SK-N-SH (cell line): ENCODE data around the gene SLC25A33. TPM values are rescaled to one million over a fixed set of nuclear protein-coding genes. Genes with fewer than 3 reads are reported as not detected.

Source experiments
- CTCF ChIA-PET: fragments of 300-600, 350-600 bp; formaldehyde crosslinking; extraction: SDS; loops from one replicate; lab custom pipeline; 2021; lab: Yijun Ruan, JAX
- POLR2A ChIA-PET: fragments of 350-600 bp; sonication (Branson Sonifier 250); formaldehyde crosslinking; extraction: SDS; loops from one replicate; lab custom pipeline; 2020; ENCODE audit warnings: antibody characterized with exemption, inconsistent platforms; lab: Yijun Ruan, JAX
- DNase-seq: peaks from one replicate; pipeline ENCODE4 v3.0.0; 2012
- H2AFZ ChIP-seq: fragments of 200-600 bp; sonication (generic); 2 replicates; pipeline ENCODE4 v1.8.1; 2016; ENCODE audit warnings: antibody characterized with exemption, mild to moderate bottlenecking, low read depth
- H3F3A ChIP-seq: fragments of 200-600 bp; sonication (generic); replicated peaks from 2 replicates; pipeline ENCODE3; 2016; ENCODE audit warnings: antibody characterized with exemption, mild to moderate bottlenecking; ENCODE audit not compliant: insufficient read depth
- H3K27ac ChIP-seq, 2 experiments: fragments of 200-500 bp in 1 of 2; fragments of 200-600 bp in 1 of 2; sonication (Bioruptor generic) in 1 of 2; sonication (generic), shearing (Covaris generic) in 1 of 2; 2 replicates each; pipeline versions ENCODE4 v1.5.1 to v1.6.1; 2014 to 2016; ENCODE audit warnings: low read depth in 2 of 2, inconsistent platforms in 1 of 2, low read length in 1 of 2, mild to moderate bottlenecking in 1 of 2, mixed read lengths in 1 of 2
- H3K27me3 ChIP-seq: fragments of 200-600 bp; sonication (generic), shearing (Covaris generic); 2 replicates; pipeline ENCODE4 v1.6.1; 2016; ENCODE audit warnings: mixed run types; ENCODE audit not compliant: insufficient read depth
- H3K36me3 ChIP-seq, 2 experiments: fragments of 200-500 bp in 1 of 2; fragments of 200-600 bp in 1 of 2; sonication (Bioruptor generic) in 1 of 2; sonication (generic) in 1 of 2; replicated peaks in 1 of 2; 2 replicates each; pipeline versions ENCODE3 to v1.5.1; 2014 to 2016; ENCODE audit warnings: low read length in 1 of 2, mild to moderate bottlenecking in 1 of 2; ENCODE audit not compliant: insufficient read depth in 2 of 2, control insufficient read depth in 1 of 2
- H3K4me1 ChIP-seq, 2 experiments: fragments of 200-500 bp in 1 of 2; fragments of 200-600 bp in 1 of 2; sonication (Bioruptor generic) in 1 of 2; sonication (generic), shearing (Covaris generic) in 1 of 2; 2 replicates each; pipeline versions ENCODE4 v1.5.1 to v1.6.1; 2014 to 2016; ENCODE audit warnings: low read depth in 1 of 2, low read length in 1 of 2, mixed run types in 1 of 2; ENCODE audit not compliant: insufficient read depth in 2 of 2, control insufficient read depth in 1 of 2
- H3K4me2 ChIP-seq: fragments of 200-600 bp; sonication (generic), shearing (Covaris generic); 2 replicates; pipeline ENCODE4 v1.6.1; 2017; ENCODE audit warnings: mixed run types
- H3K4me3 ChIP-seq, 2 experiments: fragments of 200-500 bp in 1 of 2; fragments of 200-600 bp in 1 of 2; sonication (Bioruptor generic) in 1 of 2; sonication (generic), shearing (Covaris generic) in 1 of 2; 2 replicates each; pipeline versions ENCODE4 v1.5.1 to v1.8.1; 2014 to 2016; ENCODE audit warnings: low read depth in 2 of 2, inconsistent platforms in 1 of 2, low read length in 1 of 2, mild to moderate bottlenecking in 1 of 2, mixed read lengths in 1 of 2, moderate library complexity in 1 of 2
- H3K79me2 ChIP-seq: fragments of 200-600 bp; sonication (generic); 2 replicates; pipeline ENCODE4 v1.8.1; 2017; ENCODE audit warnings: mild to moderate bottlenecking; ENCODE audit not compliant: insufficient read depth
- H3K9ac ChIP-seq: fragments of 200-600 bp; sonication (generic); 2 replicates; pipeline ENCODE4 v1.6.1; 2017; ENCODE audit warnings: mixed run types
- H3K9me2 ChIP-seq: fragments of 200-600 bp; sonication (generic); 2 replicates; pipeline ENCODE4 v1.6.1; 2017; ENCODE audit warnings: mixed run types
- H3K9me3 ChIP-seq: fragments of 200-600 bp; sonication (generic); 2 replicates; pipeline ENCODE4 v1.6.1; 2017; ENCODE audit warnings: mixed run types, mild to moderate bottlenecking, moderate library complexity
- H4K20me1 ChIP-seq: fragments of 200-600 bp; sonication (generic); 2 replicates; pipeline ENCODE4 v1.6.1; 2017; ENCODE audit warnings: mild to moderate bottlenecking, mixed run types; ENCODE audit not compliant: insufficient read depth
- CHD2 ChIP-seq: fragments of 150-350 bp; IDR thresholded peaks from 2 replicates; pipeline ENCODE4 v1.6.1; 2018; ENCODE audit warnings: low read length; ENCODE audit not compliant: partially characterized antibody
- EP300 ChIP-seq, 2 experiments: IDR thresholded peaks; 2 replicates each; pipeline versions ENCODE4 v1.4.0 to v1.6.1; 2012; ENCODE audit warnings: borderline replicate concordance in 1 of 2, low read depth in 1 of 2, low read length in 1 of 2
- EZH2phosphoT487 ChIP-seq: fragments of 200-600 bp; sonication (generic); IDR thresholded peaks from 2 replicates; pipeline ENCODE4 v1.6.1; 2017; ENCODE audit warnings: low read depth, mixed run types, mild to moderate bottlenecking, antibody characterized with exemption, moderate library complexity, borderline replicate concordance
- FOSL2 ChIP-seq: IDR thresholded peaks from 2 replicates; pipeline ENCODE4 v1.4.0; 2012; ENCODE audit warnings: low read depth, mild to moderate bottlenecking, moderate library complexity, borderline replicate concordance
- FOXM1 ChIP-seq: IDR thresholded peaks from 2 replicates; pipeline ENCODE4 v1.4.0; 2012; ENCODE audit warnings: low read depth, mild to moderate bottlenecking
- GABPA ChIP-seq: IDR thresholded peaks from 2 replicates; pipeline ENCODE4 v1.4.0; 2012; ENCODE audit warnings: low read depth, mild to moderate bottlenecking
- GATA2 ChIP-seq: sonication (generic); formaldehyde crosslinking; IDR thresholded peaks from 2 replicates; pipeline ENCODE4 v1.5.0; 2020; ENCODE audit warnings: mild to moderate bottlenecking, missing genetic modification reagents
- MEF2A ChIP-seq: IDR thresholded peaks from 2 replicates; pipeline ENCODE4 v1.4.0; 2012; ENCODE audit warnings: low read depth, borderline replicate concordance
- NFIC ChIP-seq: IDR thresholded peaks from 2 replicates; pipeline ENCODE4 v1.4.0; 2012; ENCODE audit warnings: borderline replicate concordance
- RCOR1 ChIP-seq: fragments of 150-350 bp; IDR thresholded peaks from 2 replicates; pipeline ENCODE4 v1.6.1; 2017; ENCODE audit warnings: antibody characterized with exemption, low read length
- RXRA ChIP-seq: IDR thresholded peaks from 2 replicates; pipeline ENCODE4 v1.4.0; 2012; ENCODE audit warnings: low read depth, mild to moderate bottlenecking, borderline replicate concordance
- SMC3 ChIP-seq: IDR thresholded peaks from 2 replicates; pipeline ENCODE4 v1.6.1; 2012; ENCODE audit warnings: low read depth, low read length, improper control_type of control experiment
- TAF1 ChIP-seq: IDR thresholded peaks from 2 replicates; pipeline ENCODE4 v1.6.1; 2012; ENCODE audit warnings: low read depth, mild to moderate bottlenecking, low read length, moderate library complexity, borderline replicate concordance
- TCF12 ChIP-seq: IDR thresholded peaks from 2 replicates; pipeline ENCODE4 v1.4.0; 2012
- USF2 ChIP-seq: fragments of 150-350 bp; IDR thresholded peaks from 2 replicates; pipeline ENCODE4 v1.6.1; 2017; ENCODE audit warnings: antibody characterized with exemption, low read length, low read depth, borderline replicate concordance
- WGBS: methylation state at CpG from one replicate; pipeline ENCODE4 v1.1.6; 2017; ENCODE audit warnings: low lambda C conversion rate; 5-methylcytosine and 5-hydroxymethylcytosine counted together
- polyA plus RNA-seq, 3 experiments: library from polyadenylated mRNA; depleted of rRNA; stranded (reverse); fragments of >200 nt; gene quantifications; 2 replicates each; pipeline ENCODE4 v1.2.3, GENCODE V29; 2012
- TF ChIP-seq, protein P1 (sequence below): IDR thresholded peaks from 2 replicates; pipeline ENCODE4; 2012
- TF ChIP-seq, protein P2 (sequence below): IDR thresholded peaks from 2 replicates; pipeline ENCODE4 v1.4.0; 2012; ENCODE audit warnings: low read depth, borderline replicate concordance
- TF ChIP-seq, protein P3 (sequence below): IDR thresholded peaks from 2 replicates; pipeline ENCODE4 v1.4.0; 2012; ENCODE audit warnings: low read depth

Gene SLC25A33
- polyA plus RNA-seq, 1 of the 3 experiments (the other 2 are of a cell fraction), result 4.8 TPM

DNA sequence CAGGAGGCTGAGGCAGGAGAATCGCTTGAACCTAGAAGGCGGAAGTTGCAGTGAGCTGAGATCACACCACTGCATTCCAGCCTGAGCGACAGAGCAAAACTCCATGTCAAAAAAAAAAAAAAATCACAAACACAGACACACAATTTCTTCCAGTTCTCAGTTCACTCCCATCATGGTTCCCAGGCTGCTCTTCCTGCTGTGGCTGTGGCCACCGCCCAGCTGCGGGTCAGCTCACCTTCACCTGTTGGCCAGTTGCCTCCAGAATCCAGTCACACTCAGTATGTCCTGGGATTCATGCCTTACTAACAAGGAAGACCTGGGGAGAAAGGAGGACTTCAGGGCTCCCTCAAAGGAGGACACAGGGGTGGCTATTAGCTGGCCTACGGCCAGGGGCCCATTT, 45.9 kb upstream of the SLC25A33 start:
- Histone ChIP-seq H3K9me3 (no peaks in the 10 kb centered on the region), H3K79me2 (no peaks in the 10 kb centered on the region), H3K27ac (no peak overlapping the region), H4K20me1 (no peaks in the 10 kb centered on the region), H3K9ac (no peak overlapping the region), H3K4me1 (peaks cover 0 to 5% of the 10 kb centered on the region in 2 experiments; a peak in 1 of 4 replicates), H3K36me3 (no peaks in the 10 kb centered on the region), H3K4me3 (no peak overlapping the region), H3F3A (no peaks in the 10 kb centered on the region), H3K9me2 (no peaks in the 10 kb centered on the region), H3K4me2 (no peak overlapping the region), H2AFZ (no peak overlapping the region), H3K27me3 (no peaks in the 10 kb centered on the region)
- POLR2A ChIA-PET, result no interaction called here
- WGBS, result 87% methylated on average over 6 of the region's 6 CpGs
- TF ChIP-seq, protein P1, sequence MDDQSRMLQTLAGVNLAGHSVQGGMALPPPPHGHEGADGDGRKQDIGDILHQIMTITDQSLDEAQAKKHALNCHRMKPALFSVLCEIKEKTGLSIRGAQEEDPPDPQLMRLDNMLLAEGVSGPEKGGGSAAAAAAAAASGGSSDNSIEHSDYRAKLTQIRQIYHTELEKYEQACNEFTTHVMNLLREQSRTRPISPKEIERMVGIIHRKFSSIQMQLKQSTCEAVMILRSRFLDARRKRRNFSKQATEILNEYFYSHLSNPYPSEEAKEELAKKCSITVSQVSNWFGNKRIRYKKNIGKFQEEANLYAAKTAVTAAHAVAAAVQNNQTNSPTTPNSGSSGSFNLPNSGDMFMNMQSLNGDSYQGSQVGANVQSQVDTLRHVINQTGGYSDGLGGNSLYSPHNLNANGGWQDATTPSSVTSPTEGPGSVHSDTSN, result no peak
- TF ChIP-seq GABPA, result no peak
- TF ChIP-seq FOXM1, result no peak
- TF ChIP-seq, protein P2, sequence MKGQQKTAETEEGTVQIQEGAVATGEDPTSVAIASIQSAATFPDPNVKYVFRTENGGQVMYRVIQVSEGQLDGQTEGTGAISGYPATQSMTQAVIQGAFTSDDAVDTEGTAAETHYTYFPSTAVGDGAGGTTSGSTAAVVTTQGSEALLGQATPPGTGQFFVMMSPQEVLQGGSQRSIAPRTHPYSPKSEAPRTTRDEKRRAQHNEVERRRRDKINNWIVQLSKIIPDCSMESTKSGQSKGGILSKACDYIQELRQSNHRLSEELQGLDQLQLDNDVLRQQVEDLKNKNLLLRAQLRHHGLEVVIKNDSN, result no peak
- TF ChIP-seq TAF1, result no peak
- TF ChIP-seq MEF2A, result no peak
- TF ChIP-seq TCF12, result no peak
- no peak for TF ChIP-seq RXRA
- TF ChIP-seq, protein P3, sequence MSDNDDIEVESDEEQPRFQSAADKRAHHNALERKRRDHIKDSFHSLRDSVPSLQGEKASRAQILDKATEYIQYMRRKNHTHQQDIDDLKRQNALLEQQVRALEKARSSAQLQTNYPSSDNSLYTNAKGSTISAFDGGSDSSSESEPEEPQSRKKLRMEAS, result no peak
- TF ChIP-seq GATA2, result no peak
- no peak for TF ChIP-seq CHD2
- no peak for TF ChIP-seq FOSL2
- TF ChIP-seq EZH2phosphoT487, result no peak
- no peak for TF ChIP-seq NFIC
- no peak for TF ChIP-seq EP300 (IDR thresholded peaks at IDR 0.05; ENCODE audit: borderline replicate concordance in 1 of 2, low read depth in 1 of 2, low read length in 1 of 2)
- no peak for TF ChIP-seq USF2
- TF ChIP-seq SMC3, result no peak
- no peak for TF ChIP-seq RCOR1
- DNase-seq, result no peak
- CTCF ChIA-PET, result interaction anchor here (0.6 to 10.3 kb wide), 6 partner anchors 9 to 226 kb away, joined by 3 to 156 read pairs (median 15); no protein-coding TSS in a partner anchor
